K562 (cell line): ENCODE results near the gene SSU72. TPM values are rescaled to one million over a fixed set of nuclear protein-coding genes. Genes with fewer than 3 reads are reported as not detected.

ENCODE experiments used
- CREB3L1 ChIP-seq: fragments of 450-650 bp; IDR thresholded peaks from 2 replicates; pipeline ENCODE4 v1.6.1; 2014; ENCODE audit warnings: low read depth, mild to moderate bottlenecking, moderate library complexity, borderline replicate concordance
- HDAC3 ChIP-seq: fragments of 450-650 bp; IDR thresholded peaks from 2 replicates; pipeline ENCODE4 v1.6.1; 2018; ENCODE audit warnings: borderline replicate concordance, mild to moderate bottlenecking, moderate library complexity; ENCODE audit not compliant: partially characterized antibody
- IRF2 ChIP-seq: sonication (generic); formaldehyde crosslinking; IDR thresholded peaks from 2 replicates; pipeline ENCODE4 v1.8.1; 2022; ENCODE audit warnings: mild to moderate bottlenecking, missing genetic modification reagents
- KAT7 ChIP-seq: sonication (generic); formaldehyde crosslinking; IDR thresholded peaks from 2 replicates; pipeline ENCODE4 v1.8.0; 2022; ENCODE audit warnings: missing genetic modification reagents, mild to moderate bottlenecking, borderline replicate concordance
- NONO ChIP-seq, 2 experiments: fragments of 200-400 bp in 1 of 2; fragments of 450-650 bp in 1 of 2; formaldehyde crosslinking in 1 of 2; IDR thresholded peaks; 2 replicates each; pipeline ENCODE4 v1.6.1; 2017; ENCODE audit warnings: low read depth in 2 of 2, mild to moderate bottlenecking in 2 of 2, moderate library complexity in 2 of 2, low read length in 1 of 2
- POLR2G ChIP-seq: fragments of 200-400 bp; formaldehyde crosslinking; IDR thresholded peaks from 2 replicates; pipeline ENCODE4 v1.6.1; 2017; ENCODE audit warnings: low read depth, mild to moderate bottlenecking, antibody characterized with exemption, low read length, moderate library complexity
- RBM22 ChIP-seq: fragments of 200-400 bp; formaldehyde crosslinking; IDR thresholded peaks from 2 replicates; pipeline ENCODE4 v1.6.1; 2018; ENCODE audit warnings: low read length, low read depth; ENCODE audit not compliant: poor library complexity, severe bottlenecking
- ZBTB40 ChIP-seq, 2 experiments: fragments of 450-650 bp in 1 of 2; sonication (generic) in 1 of 2; formaldehyde crosslinking in 1 of 2; IDR thresholded peaks; 2 replicates each; pipeline versions ENCODE4 v1.7.1 to v1.9.0; 2016 to 2022; ENCODE audit warnings: inconsistent platforms in 1 of 2, mild to moderate bottlenecking in 1 of 2, missing genetic modification reagents in 1 of 2
- ZNF79 ChIP-seq: fragments of 250-450 bp; sonication (Bioruptor Pico); IDR thresholded peaks from 2 replicates; pipeline ENCODE4 v1.4.0; 2020; ENCODE audit warnings: low read depth, mild to moderate bottlenecking, moderate library complexity
- polyA plus RNA-seq, 8 experiments: library from polyadenylated mRNA; depleted of rRNA in 4 of 8; stranded (reverse) in 5 of 8; unstranded in 3 of 8; fragments of >200 nt; fragmentation: Nextera tagmentation in 2 of 8; fragmentation: Illumina TruSeq in 1 of 8; extraction: Ambion mirVana in 2 of 8; extraction: Trizol in 1 of 8; gene quantifications; 2 replicates each; pipeline versions ENCODE4 v1.2.1 to v1.2.3, GENCODE V29; 2011 to 2014; ENCODE audit warnings: inconsistent platforms in 1 of 8, missing spikeins in 1 of 8
- total RNA-seq, 7 experiments: library from RNA; depleted of rRNA in 6 of 7; stranded (reverse); fragments of >200 nt in 6 of 7; fragmentation: Illumina TruSeq in 2 of 7; extraction: Trizol in 2 of 7; gene quantifications; 2 replicates each; pipeline versions ENCODE4 v1.2.1 to v1.2.3, GENCODE V29; 2011 to 2021; ENCODE audit warnings: low replicate concordance in 1 of 7
- TF ChIP-seq, protein P1 (sequence below): fragments of 250-450 bp; sonication (Bioruptor Pico); IDR thresholded peaks from 2 replicates; pipeline ENCODE4 v1.4.0; 2020

Gene SSU72
- total and polyA plus RNA-seq, 9 of the 15 experiments (the other 6 are each of a cell fraction or from before 2014, with no cell fraction given), result 70.8 to 201 (median 94.6) TPM

GRCh38 chr1:1511533-1512285 is 63.0 kb downstream of the SSU72 start, which contains the start of gene ATAD3A (continued):
- TF ChIP-seq POLR2G (peak; percentile 96), KAT7 (CRISPR knock-in tag) (peak; percentile 91; the same call in 1 of the 2 replicates), IRF2 (no peak), HDAC3 (no peak), RBM22 (peak; percentile 83), ZNF79 (no peak), ZBTB40 (IDR thresholded peaks at IDR 0.05) (peak; percentile 76), ZBTB40 (CRISPR knock-in tag; IDR thresholded peaks at IDR 0.05) (no peak), NONO (IDR thresholded peaks at IDR 0.05; ENCODE audit: low read depth in 2 of 2, low read length in 1 of 2) (peak in 1 of 2 experiments; percentile 17; a peak in 1 of 4 replicates), CREB3L1 (peak; percentile 98)
- TF ChIP-seq, protein P1, sequence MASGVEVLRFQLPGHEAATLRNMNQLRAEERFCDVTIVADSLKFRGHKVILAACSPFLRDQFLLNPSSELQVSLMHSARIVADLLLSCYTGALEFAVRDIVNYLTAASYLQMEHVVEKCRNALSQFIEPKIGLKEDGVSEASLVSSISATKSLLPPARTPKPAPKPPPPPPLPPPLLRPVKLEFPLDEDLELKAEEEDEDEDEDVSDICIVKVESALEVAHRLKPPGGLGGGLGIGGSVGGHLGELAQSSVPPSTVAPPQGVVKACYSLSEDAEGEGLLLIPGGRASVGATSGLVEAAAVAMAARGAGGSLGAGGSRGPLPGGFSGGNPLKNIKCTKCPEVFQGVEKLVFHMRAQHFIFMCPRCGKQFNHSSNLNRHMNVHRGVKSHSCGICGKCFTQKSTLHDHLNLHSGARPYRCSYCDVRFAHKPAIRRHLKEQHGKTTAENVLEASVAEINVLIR (CRISPR knock-in tag), result peak; percentile 97
